ENCODE data around the gene MAPKAPK2.

GRCh38 chr1:206728697-206728987 is 43.9 kb downstream of the MAPKAPK2 start:
- TF ChIP-seq CTCF (conservative IDR thresholded peaks at IDR 0.05; ENCODE audit: low read length) (no peak), EZH2phosphoT487 (IDR thresholded peaks at IDR 0.05; ENCODE audit: borderline replicate concordance) (no peak)

All from Loucy (cell line).